Liver (tissue), 9 donors: ENCODE results near the gene IRAK1. TPM values are rescaled to one million over a fixed set of nuclear protein-coding genes. Genes with fewer than 3 reads are reported as not detected.

Experiments
- DNase-seq: peaks from one replicate; pipeline ENCODE4 v3.0.0-alpha.2; 2017; ENCODE audit warnings: low spot score
- H3K27ac ChIP-seq, 2 donors: one replicate each; pipeline ENCODE4 v1.7.0; 2013; ENCODE audit warnings: inconsistent platforms in 2 of 2, low read length in 2 of 2, control low read depth in 1 of 2, low read depth in 1 of 2, mild to moderate bottlenecking in 1 of 2
- H3K27me3 ChIP-seq, 4 donors: one replicate each; pipeline versions ENCODE4 v1.6.1 to v1.7.0; 2013; ENCODE audit warnings: low read length in 3 of 4, inconsistent platforms in 1 of 4, mild to moderate bottlenecking in 1 of 4, moderate library complexity in 1 of 4; ENCODE audit not compliant: control insufficient read depth in 4 of 4, insufficient read depth in 4 of 4
- H3K36me3 ChIP-seq, 4 donors: one replicate each; pipeline versions ENCODE4 v1.6.1 to v1.7.0; 2013; ENCODE audit warnings: low read length in 3 of 4, mild to moderate bottlenecking in 3 of 4, low read depth in 1 of 4, moderate library complexity in 1 of 4; ENCODE audit not compliant: control insufficient read depth in 4 of 4, insufficient read depth in 3 of 4
- H3K4me1 ChIP-seq, 4 donors: one replicate each; pipeline versions ENCODE4 v1.6.1 to v1.7.0; 2013; ENCODE audit warnings: low read length in 3 of 4, mild to moderate bottlenecking in 3 of 4, moderate library complexity in 1 of 4; ENCODE audit not compliant: control insufficient read depth in 4 of 4, insufficient read depth in 4 of 4
- H3K4me3 ChIP-seq, 3 donors: one replicate each; pipeline versions ENCODE4 v1.6.1 to v1.7.0; 2013; ENCODE audit warnings: low read length in 3 of 3, control low read depth in 1 of 3, low read depth in 1 of 3, mild to moderate bottlenecking in 1 of 3
- H3K9ac ChIP-seq, 2 donors: one replicate each; pipeline ENCODE4 v1.7.0; 2013; ENCODE audit warnings: low read length in 2 of 2, mild to moderate bottlenecking in 2 of 2, moderate library complexity in 2 of 2, control low read depth in 1 of 2, low read depth in 1 of 2
- H3K9me3 ChIP-seq, 4 donors: one replicate each; pipeline versions ENCODE4 v1.6.1 to v1.7.0; 2013; ENCODE audit warnings: low read length in 3 of 4; ENCODE audit not compliant: control insufficient read depth in 4 of 4
- ATF3 ChIP-seq: IDR thresholded peaks from 2 replicates; pipeline ENCODE4 v1.6.1; 2016; ENCODE audit warnings: antibody characterized with exemption
- CTCF ChIP-seq: fragments of 150-350 bp; IDR thresholded peaks from 2 replicates; pipeline ENCODE4 v1.5.1; 2017; ENCODE audit warnings: improper control_type of control experiment, low read depth, low read length; ENCODE audit not compliant: missing input control
- FOXA1 ChIP-seq: IDR thresholded peaks from 2 replicates; pipeline ENCODE4 v1.6.1; 2016; ENCODE audit warnings: antibody characterized with exemption
- GABPA ChIP-seq, 2 donors: IDR thresholded peaks in 1 of 2; conservative IDR thresholded peaks in 1 of 2; 2 replicates each; pipeline ENCODE4 v1.6.1; 2016; ENCODE audit warnings: antibody characterized with exemption in 2 of 2, mild to moderate bottlenecking in 1 of 2, moderate library complexity in 1 of 2
- HNF4A ChIP-seq, 2 donors: conservative IDR thresholded peaks; 2 replicates each; pipeline ENCODE4 v1.6.1; 2016; ENCODE audit warnings: antibody characterized with exemption in 2 of 2, mild to moderate bottlenecking in 2 of 2
- JUND ChIP-seq, 2 donors: IDR thresholded peaks; 2 replicates each; pipeline ENCODE4 v1.6.1; 2016; ENCODE audit warnings: antibody characterized with exemption in 2 of 2
- RAD21 ChIP-seq, 2 donors: IDR thresholded peaks; 2 replicates each; pipeline ENCODE4 v1.6.1; 2016; ENCODE audit warnings: antibody characterized with exemption in 2 of 2, mild to moderate bottlenecking in 2 of 2
- SP1 ChIP-seq: IDR thresholded peaks from 2 replicates; pipeline ENCODE4 v1.6.1; 2018; ENCODE audit warnings: antibody characterized with exemption, mild to moderate bottlenecking
- TAF1 ChIP-seq: conservative IDR thresholded peaks from 2 replicates; pipeline ENCODE4 v1.6.1; 2016; ENCODE audit warnings: antibody characterized with exemption, mild to moderate bottlenecking
- YY1 ChIP-seq: IDR thresholded peaks from 2 replicates; pipeline ENCODE4 v1.6.1; 2016; ENCODE audit warnings: antibody characterized with exemption, mild to moderate bottlenecking
- WGBS: extraction: QIAGEN DNeasy Blood & Tissue Kit; methylation state at CpG from one replicate; pipeline ENCODE4 v1.1.7; 2013; 5-methylcytosine and 5-hydroxymethylcytosine counted together
- polyA plus RNA-seq, 2 donors: library from polyadenylated mRNA; stranded (reverse) in 1 of 2; unstranded in 1 of 2; fragments of 200-250 nt in 1 of 2; fragments of >200 nt in 1 of 2; fragmentation: Nextera tagmentation in 1 of 2; extraction: Ambion mirVana in 1 of 2; gene quantifications; one replicate each; pipeline versions ENCODE4 v1.2.1 to v1.2.3, GENCODE V29; 2013 to 2015
- total RNA-seq, 2 donors: library from RNA; depleted of rRNA; stranded (reverse); fragments of >200 nt; gene quantifications; one replicate each; pipeline ENCODE4 v1.2.3, GENCODE V29; 2014
- TF ChIP-seq, protein P1 (sequence below): IDR thresholded peaks from 2 replicates; pipeline ENCODE4 v1.6.1; 2016; ENCODE audit warnings: antibody characterized with exemption
- donor health status: healthy.
- donor health status: healthy.
- donor health status: healthy.
- donor health status: healthy.
- donor health status: healthy.

The IRAK1 gene
- total and polyA plus RNA-seq, 4 donors, result 17.6 to 55.8 (median 27.4) TPM

DNA sequence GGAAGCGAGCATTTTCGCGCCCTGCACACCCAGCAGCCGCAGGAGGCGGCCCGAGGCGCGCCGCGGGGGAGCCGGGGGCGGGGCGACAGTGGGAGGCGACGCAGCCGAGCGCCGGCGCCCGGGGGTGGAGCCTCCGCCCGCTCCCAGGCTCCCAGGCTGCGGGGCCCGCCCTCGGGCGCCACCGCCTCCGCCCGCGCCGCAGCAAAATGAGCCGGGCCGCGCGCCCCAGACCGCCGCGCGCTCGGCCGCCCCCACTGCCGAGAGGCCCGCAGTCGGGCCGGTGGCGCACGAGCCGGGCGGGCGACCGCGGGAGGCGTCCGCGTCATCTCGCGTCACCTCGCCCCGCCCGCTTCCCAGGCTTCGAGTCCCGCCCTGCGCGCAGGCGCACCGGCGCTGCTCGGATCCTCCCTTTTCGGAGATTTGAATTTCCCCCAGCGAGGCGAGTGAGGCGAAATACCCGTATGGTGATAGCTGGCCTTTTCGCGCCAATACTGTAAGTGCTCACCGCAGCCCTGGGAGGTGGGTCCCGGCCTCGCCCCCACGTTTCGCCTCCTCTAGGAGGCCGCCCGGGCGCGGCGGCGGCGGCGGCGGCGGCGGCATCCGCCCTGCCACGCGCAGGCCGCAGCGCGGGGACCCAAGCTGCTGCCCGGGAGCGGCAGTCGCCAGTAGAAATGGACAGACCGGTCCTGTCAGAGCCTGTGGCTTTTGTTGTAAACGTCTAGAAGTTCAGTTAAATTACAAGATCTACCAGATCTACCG is 47.2 kb downstream of the IRAK1 start, which contains the start of gene TMEM187:
TMEM187 (plus strand) TSS at position 387 of the 759 bp plus-strand sequence. CDS start 9,309 bp downstream, outside the sequence.
- no peaks in the 10 kb centered on the region for H3K9me3 ChIP-seq
- H3K4me3 ChIP-seq, result peak within 1 kb of the TSS; percentile 76 to 98 (median 81)
- no peaks in the 10 kb centered on the region for H3K36me3 ChIP-seq
- peak; percentile 82 for DNase-seq
- WGBS, result under 1% methylated on average over 98 of the region's 103 CpGs
- H3K4me1 ChIP-seq, result peaks cover 13 to 46% (median 42%) of the 10 kb centered on the region in 4 donors
- peak within 1 kb of the TSS; percentile 95 to 100 for H3K27ac ChIP-seq
- H3K27me3 ChIP-seq, result no peaks in the 10 kb centered on the region
- TF ChIP-seq ATF3, result no peak
- peak; percentile 5 for TF ChIP-seq SP1
- TF ChIP-seq JUND (IDR thresholded peaks at IDR 0.05), result no peak
- no peak for TF ChIP-seq RAD21 (IDR thresholded peaks at IDR 0.05)
- no peak for TF ChIP-seq GABPA (IDR thresholded peaks at IDR 0.05 in 1 of 2, conservative IDR thresholded peaks at IDR 0.05 in 1 of 2)
- peak within 1 kb of the TSS; percentile 57 to 92 for H3K9ac ChIP-seq

DNA sequence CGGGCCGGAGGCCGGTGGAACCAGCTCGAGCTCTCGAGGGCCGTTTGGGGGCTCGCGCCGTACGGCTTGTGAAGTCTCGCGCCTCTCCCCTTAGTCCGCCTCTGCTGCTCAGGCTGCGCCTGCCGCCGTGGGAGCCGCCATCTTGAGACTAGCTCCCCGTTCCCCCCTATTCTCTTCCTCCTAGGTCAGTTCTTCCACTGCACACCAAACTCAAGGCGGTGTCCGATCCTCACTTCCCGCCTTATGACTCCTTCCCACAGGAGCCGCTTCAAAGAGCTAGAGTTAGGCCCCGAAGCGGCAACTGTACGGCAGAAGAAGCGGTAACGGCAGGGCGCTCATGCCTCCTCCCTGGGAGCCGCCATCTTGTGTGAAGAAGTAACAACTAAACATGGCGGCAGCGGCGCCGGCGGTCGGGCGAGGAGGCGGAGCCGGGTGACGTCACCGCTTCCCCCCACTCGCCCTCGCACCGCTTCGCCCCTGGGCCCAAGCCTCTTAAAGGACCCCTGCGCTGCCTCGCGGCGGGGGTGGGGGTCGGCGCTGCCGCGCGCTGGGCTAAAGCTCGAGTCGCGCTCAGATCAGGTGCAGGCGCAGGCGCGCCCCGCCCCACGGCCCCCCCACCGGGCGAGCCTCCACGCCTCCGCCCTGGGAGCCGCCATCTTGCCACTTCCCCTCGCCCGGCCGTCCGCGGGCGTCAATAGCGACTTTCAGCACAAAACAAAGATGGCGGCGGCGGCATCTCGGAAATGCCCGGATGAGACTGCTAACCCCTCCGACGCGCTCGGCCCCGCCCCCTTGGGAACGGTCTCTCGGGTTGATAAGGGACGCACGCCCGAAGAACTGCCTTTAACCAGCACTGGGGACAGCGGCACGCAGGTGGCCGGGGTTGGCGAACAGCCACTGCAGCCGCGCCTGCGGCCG is 48.0 kb downstream of the IRAK1 start, which contains the start of gene HCFC1:
HCFC1 (minus strand) TSS at position 369 of the 918 bp plus-strand sequence. CDS start 978 bp downstream, outside the sequence.
- H3K27me3 ChIP-seq, result no peaks in the 10 kb centered on the region
- H3K36me3 ChIP-seq, result no peaks in the 10 kb centered on the region
- H3K9me3 ChIP-seq, result no peaks in the 10 kb centered on the region
- peak within 1 kb of the TSS; percentile 76 to 98 (median 81) for H3K4me3 ChIP-seq
- H3K27ac ChIP-seq, result peak within 1 kb of the TSS; percentile 95 to 100
- WGBS, result under 1% methylated on average over 96 of the region's 96 CpGs
- peak; percentile 85 for DNase-seq
- TF ChIP-seq FOXA1 (no peak), HNF4A (conservative IDR thresholded peaks at IDR 0.05) (no peak), TAF1 (peak; percentile 78), GABPA (IDR thresholded peaks at IDR 0.05 in 1 of 2, conservative IDR thresholded peaks at IDR 0.05 in 1 of 2) (peak in 1 of 2 donors; percentile 42), CTCF (peak; percentile 3), YY1 (peak; percentile 97), SP1 (peak; percentile 12)
- TF ChIP-seq, protein P1, sequence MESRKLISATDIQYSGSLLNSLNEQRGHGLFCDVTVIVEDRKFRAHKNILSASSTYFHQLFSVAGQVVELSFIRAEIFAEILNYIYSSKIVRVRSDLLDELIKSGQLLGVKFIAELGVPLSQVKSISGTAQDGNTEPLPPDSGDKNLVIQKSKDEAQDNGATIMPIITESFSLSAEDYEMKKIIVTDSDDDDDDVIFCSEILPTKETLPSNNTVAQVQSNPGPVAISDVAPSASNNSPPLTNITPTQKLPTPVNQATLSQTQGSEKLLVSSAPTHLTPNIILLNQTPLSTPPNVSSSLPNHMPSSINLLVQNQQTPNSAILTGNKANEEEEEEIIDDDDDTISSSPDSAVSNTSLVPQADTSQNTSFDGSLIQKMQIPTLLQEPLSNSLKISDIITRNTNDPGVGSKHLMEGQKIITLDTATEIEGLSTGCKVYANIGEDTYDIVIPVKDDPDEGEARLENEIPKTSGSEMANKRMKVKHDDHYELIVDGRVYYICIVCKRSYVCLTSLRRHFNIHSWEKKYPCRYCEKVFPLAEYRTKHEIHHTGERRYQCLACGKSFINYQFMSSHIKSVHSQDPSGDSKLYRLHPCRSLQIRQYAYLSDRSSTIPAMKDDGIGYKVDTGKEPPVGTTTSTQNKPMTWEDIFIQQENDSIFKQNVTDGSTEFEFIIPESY, result no peak
- H3K9ac ChIP-seq, result peak within 1 kb of the TSS; percentile 57 to 92
- H3K4me1 ChIP-seq, result peaks cover 13 to 54% (median 50%) of the 10 kb centered on the region in 4 donors
